SK-N-SH (cell line): ENCODE data around the gene LMF1. TPM values are rescaled to one million over a fixed set of nuclear protein-coding genes. Genes with fewer than 3 reads are reported as not detected.

Experiments
- CTCF ChIA-PET: fragments of 300-600, 350-600 bp; formaldehyde crosslinking; extraction: SDS; loops from one replicate; lab custom pipeline; 2021; lab: Yijun Ruan, JAX
- POLR2A ChIA-PET: fragments of 350-600 bp; sonication (Branson Sonifier 250); formaldehyde crosslinking; extraction: SDS; loops from one replicate; lab custom pipeline; 2020; ENCODE audit warnings: antibody characterized with exemption, inconsistent platforms; lab: Yijun Ruan, JAX
- DNase-seq: peaks from one replicate; pipeline ENCODE4 v3.0.0; 2012
- H2AFZ ChIP-seq: fragments of 200-600 bp; sonication (generic); 2 replicates; pipeline ENCODE4 v1.8.1; 2016; ENCODE audit warnings: antibody characterized with exemption, mild to moderate bottlenecking, low read depth
- H3F3A ChIP-seq: fragments of 200-600 bp; sonication (generic); replicated peaks from 2 replicates; pipeline ENCODE3; 2016; ENCODE audit warnings: antibody characterized with exemption, mild to moderate bottlenecking; ENCODE audit not compliant: insufficient read depth
- H3K27ac ChIP-seq, 2 experiments: fragments of 200-500 bp in 1 of 2; fragments of 200-600 bp in 1 of 2; sonication (Bioruptor generic) in 1 of 2; sonication (generic), shearing (Covaris generic) in 1 of 2; 2 replicates each; pipeline versions ENCODE4 v1.5.1 to v1.6.1; 2014 to 2016; ENCODE audit warnings: low read depth in 2 of 2, inconsistent platforms in 1 of 2, low read length in 1 of 2, mild to moderate bottlenecking in 1 of 2, mixed read lengths in 1 of 2
- H3K27me3 ChIP-seq: fragments of 200-600 bp; sonication (generic), shearing (Covaris generic); 2 replicates; pipeline ENCODE4 v1.6.1; 2016; ENCODE audit warnings: mixed run types; ENCODE audit not compliant: insufficient read depth
- H3K36me3 ChIP-seq, 2 experiments: fragments of 200-500 bp in 1 of 2; fragments of 200-600 bp in 1 of 2; sonication (Bioruptor generic) in 1 of 2; sonication (generic) in 1 of 2; replicated peaks in 1 of 2; 2 replicates each; pipeline versions ENCODE3 to v1.5.1; 2014 to 2016; ENCODE audit warnings: low read length in 1 of 2, mild to moderate bottlenecking in 1 of 2; ENCODE audit not compliant: insufficient read depth in 2 of 2, control insufficient read depth in 1 of 2
- H3K4me1 ChIP-seq, 2 experiments: fragments of 200-500 bp in 1 of 2; fragments of 200-600 bp in 1 of 2; sonication (Bioruptor generic) in 1 of 2; sonication (generic), shearing (Covaris generic) in 1 of 2; 2 replicates each; pipeline versions ENCODE4 v1.5.1 to v1.6.1; 2014 to 2016; ENCODE audit warnings: low read depth in 1 of 2, low read length in 1 of 2, mixed run types in 1 of 2; ENCODE audit not compliant: insufficient read depth in 2 of 2, control insufficient read depth in 1 of 2
- H3K4me2 ChIP-seq: fragments of 200-600 bp; sonication (generic), shearing (Covaris generic); 2 replicates; pipeline ENCODE4 v1.6.1; 2017; ENCODE audit warnings: mixed run types
- H3K4me3 ChIP-seq, 2 experiments: fragments of 200-500 bp in 1 of 2; fragments of 200-600 bp in 1 of 2; sonication (Bioruptor generic) in 1 of 2; sonication (generic), shearing (Covaris generic) in 1 of 2; 2 replicates each; pipeline versions ENCODE4 v1.5.1 to v1.8.1; 2014 to 2016; ENCODE audit warnings: low read depth in 2 of 2, inconsistent platforms in 1 of 2, low read length in 1 of 2, mild to moderate bottlenecking in 1 of 2, mixed read lengths in 1 of 2, moderate library complexity in 1 of 2
- H3K79me2 ChIP-seq: fragments of 200-600 bp; sonication (generic); 2 replicates; pipeline ENCODE4 v1.8.1; 2017; ENCODE audit warnings: mild to moderate bottlenecking; ENCODE audit not compliant: insufficient read depth
- H3K9ac ChIP-seq: fragments of 200-600 bp; sonication (generic); 2 replicates; pipeline ENCODE4 v1.6.1; 2017; ENCODE audit warnings: mixed run types
- H3K9me2 ChIP-seq: fragments of 200-600 bp; sonication (generic); 2 replicates; pipeline ENCODE4 v1.6.1; 2017; ENCODE audit warnings: mixed run types
- H3K9me3 ChIP-seq: fragments of 200-600 bp; sonication (generic); 2 replicates; pipeline ENCODE4 v1.6.1; 2017; ENCODE audit warnings: mixed run types, mild to moderate bottlenecking, moderate library complexity
- H4K20me1 ChIP-seq: fragments of 200-600 bp; sonication (generic); 2 replicates; pipeline ENCODE4 v1.6.1; 2017; ENCODE audit warnings: mild to moderate bottlenecking, mixed run types; ENCODE audit not compliant: insufficient read depth
- FOSL2 ChIP-seq: IDR thresholded peaks from 2 replicates; pipeline ENCODE4 v1.4.0; 2012; ENCODE audit warnings: low read depth, mild to moderate bottlenecking, moderate library complexity, borderline replicate concordance
- FOXJ3 ChIP-seq: sonication (generic); formaldehyde crosslinking; IDR thresholded peaks from 2 replicates; pipeline ENCODE4 v1.5.1; 2020; ENCODE audit warnings: mild to moderate bottlenecking, missing genetic modification reagents
- FOXM1 ChIP-seq: IDR thresholded peaks from 2 replicates; pipeline ENCODE4 v1.4.0; 2012; ENCODE audit warnings: low read depth, mild to moderate bottlenecking
- GABPA ChIP-seq: IDR thresholded peaks from 2 replicates; pipeline ENCODE4 v1.4.0; 2012; ENCODE audit warnings: low read depth, mild to moderate bottlenecking
- MXI1 ChIP-seq: IDR thresholded peaks from 2 replicates; pipeline ENCODE4 v1.6.1; 2012; ENCODE audit warnings: mild to moderate bottlenecking, low read depth, low read length, improper control_type of control experiment
- NFIC ChIP-seq: IDR thresholded peaks from 2 replicates; pipeline ENCODE4 v1.4.0; 2012; ENCODE audit warnings: borderline replicate concordance
- NRF1 ChIP-seq: IDR thresholded peaks from 2 replicates; pipeline ENCODE4 v1.6.1; 2012; ENCODE audit warnings: low read depth, mild to moderate bottlenecking, low read length
- POLR2AphosphoS5 ChIP-seq: IDR thresholded peaks from 2 replicates; pipeline ENCODE4 v1.6.1; 2012; ENCODE audit warnings: low read depth, low read length
- RAD21 ChIP-seq: IDR thresholded peaks from 2 replicates; pipeline ENCODE4 v1.6.1; 2012; ENCODE audit warnings: mild to moderate bottlenecking, low read length
- RCOR1 ChIP-seq: fragments of 150-350 bp; IDR thresholded peaks from 2 replicates; pipeline ENCODE4 v1.6.1; 2017; ENCODE audit warnings: antibody characterized with exemption, low read length
- REST ChIP-seq: IDR thresholded peaks from 2 replicates; pipeline ENCODE4 v1.6.1; 2012; ENCODE audit warnings: mild to moderate bottlenecking, low read depth, low read length, moderate library complexity
- RXRA ChIP-seq: IDR thresholded peaks from 2 replicates; pipeline ENCODE4 v1.4.0; 2012; ENCODE audit warnings: low read depth, mild to moderate bottlenecking, borderline replicate concordance
- TAF1 ChIP-seq: IDR thresholded peaks from 2 replicates; pipeline ENCODE4 v1.6.1; 2012; ENCODE audit warnings: low read depth, mild to moderate bottlenecking, low read length, moderate library complexity, borderline replicate concordance
- YY1 ChIP-seq: IDR thresholded peaks from 2 replicates; pipeline ENCODE4 v1.4.0; 2012; ENCODE audit warnings: low read depth, mild to moderate bottlenecking
- WGBS: methylation state at CpG from one replicate; pipeline ENCODE4 v1.1.6; 2017; ENCODE audit warnings: low lambda C conversion rate; 5-methylcytosine and 5-hydroxymethylcytosine counted together
- polyA plus RNA-seq, 3 experiments: library from polyadenylated mRNA; depleted of rRNA; stranded (reverse); fragments of >200 nt; gene quantifications; 2 replicates each; pipeline ENCODE4 v1.2.3, GENCODE V29; 2012
- TF ChIP-seq, protein P1 (sequence below): IDR thresholded peaks from 2 replicates; pipeline ENCODE4; 2012
- TF ChIP-seq, protein P2 (sequence below): fragments of 150-350 bp; IDR thresholded peaks from 2 replicates; pipeline ENCODE4 v1.6.1; 2016; ENCODE audit warnings: mild to moderate bottlenecking, low read depth, low read length
- TF ChIP-seq, protein P3 (sequence below): IDR thresholded peaks from 2 replicates; pipeline ENCODE4 v1.4.0; 2012; ENCODE audit warnings: low read depth, borderline replicate concordance
- TF ChIP-seq, protein P4 (sequence below): IDR thresholded peaks from 2 replicates; pipeline ENCODE4 v1.4.0; 2012; ENCODE audit warnings: low read depth, borderline replicate concordance

Gene LMF1
- polyA plus RNA-seq, 1 of the 3 experiments (the other 2 are of a cell fraction), result 5.7 TPM

DNA sequence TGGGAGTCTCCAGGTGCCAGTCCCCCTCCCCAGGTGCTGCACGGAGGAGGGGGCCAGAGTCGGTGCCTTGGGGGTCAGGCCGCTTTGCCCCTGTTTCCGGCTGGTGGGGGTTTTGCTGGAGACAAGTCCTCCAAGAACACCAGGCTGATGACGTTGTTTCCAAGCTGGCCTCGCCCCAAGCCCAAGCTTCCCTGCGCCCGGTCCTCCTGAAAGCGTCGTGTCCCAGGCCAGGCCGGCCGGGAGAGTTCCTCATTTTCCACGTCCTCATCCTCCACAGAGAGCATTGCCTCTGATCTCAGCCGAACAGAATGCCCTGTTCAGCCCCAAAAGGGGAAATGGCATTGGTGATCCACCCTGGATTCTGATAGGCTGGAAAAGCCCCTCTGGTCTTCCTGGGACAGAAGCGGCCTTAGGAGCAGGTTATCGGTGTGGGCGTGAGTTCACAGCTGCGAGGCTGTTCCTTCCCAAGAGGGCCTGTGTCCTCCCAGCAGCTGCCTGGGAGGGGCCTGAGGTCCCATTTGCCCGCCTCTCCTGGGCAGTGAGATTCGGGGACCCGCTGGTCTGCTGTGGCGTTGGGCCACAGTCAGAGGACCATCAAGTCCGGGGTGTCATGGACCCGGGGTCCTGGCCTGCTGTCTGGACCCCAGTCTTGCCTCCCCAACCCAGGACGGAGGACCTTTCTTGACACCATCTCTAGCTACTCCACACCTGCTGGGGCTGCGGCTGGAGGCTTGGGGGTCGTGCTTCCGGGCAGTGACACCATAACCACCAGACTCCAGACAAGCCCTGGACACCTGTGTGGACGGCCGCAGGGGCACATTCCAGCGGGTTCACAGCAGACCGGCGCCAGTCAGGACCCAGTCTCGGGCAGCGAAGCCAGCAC, 17.9 kb upstream of the LMF1 start (continued):
- TF ChIP-seq, protein P1, sequence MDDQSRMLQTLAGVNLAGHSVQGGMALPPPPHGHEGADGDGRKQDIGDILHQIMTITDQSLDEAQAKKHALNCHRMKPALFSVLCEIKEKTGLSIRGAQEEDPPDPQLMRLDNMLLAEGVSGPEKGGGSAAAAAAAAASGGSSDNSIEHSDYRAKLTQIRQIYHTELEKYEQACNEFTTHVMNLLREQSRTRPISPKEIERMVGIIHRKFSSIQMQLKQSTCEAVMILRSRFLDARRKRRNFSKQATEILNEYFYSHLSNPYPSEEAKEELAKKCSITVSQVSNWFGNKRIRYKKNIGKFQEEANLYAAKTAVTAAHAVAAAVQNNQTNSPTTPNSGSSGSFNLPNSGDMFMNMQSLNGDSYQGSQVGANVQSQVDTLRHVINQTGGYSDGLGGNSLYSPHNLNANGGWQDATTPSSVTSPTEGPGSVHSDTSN, result no peak
- TF ChIP-seq YY1, result no peak
- no peak for TF ChIP-seq RCOR1
- no peak for TF ChIP-seq TAF1
- TF ChIP-seq GABPA, result no peak
- TF ChIP-seq NRF1, result no peak
- no peak for TF ChIP-seq FOXM1
- TF ChIP-seq, protein P2, sequence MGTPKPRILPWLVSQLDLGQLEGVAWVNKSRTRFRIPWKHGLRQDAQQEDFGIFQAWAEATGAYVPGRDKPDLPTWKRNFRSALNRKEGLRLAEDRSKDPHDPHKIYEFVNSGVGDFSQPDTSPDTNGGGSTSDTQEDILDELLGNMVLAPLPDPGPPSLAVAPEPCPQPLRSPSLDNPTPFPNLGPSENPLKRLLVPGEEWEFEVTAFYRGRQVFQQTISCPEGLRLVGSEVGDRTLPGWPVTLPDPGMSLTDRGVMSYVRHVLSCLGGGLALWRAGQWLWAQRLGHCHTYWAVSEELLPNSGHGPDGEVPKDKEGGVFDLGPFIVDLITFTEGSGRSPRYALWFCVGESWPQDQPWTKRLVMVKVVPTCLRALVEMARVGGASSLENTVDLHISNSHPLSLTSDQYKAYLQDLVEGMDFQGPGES, result no peak
- no peak for TF ChIP-seq POLR2AphosphoS5

DNA sequence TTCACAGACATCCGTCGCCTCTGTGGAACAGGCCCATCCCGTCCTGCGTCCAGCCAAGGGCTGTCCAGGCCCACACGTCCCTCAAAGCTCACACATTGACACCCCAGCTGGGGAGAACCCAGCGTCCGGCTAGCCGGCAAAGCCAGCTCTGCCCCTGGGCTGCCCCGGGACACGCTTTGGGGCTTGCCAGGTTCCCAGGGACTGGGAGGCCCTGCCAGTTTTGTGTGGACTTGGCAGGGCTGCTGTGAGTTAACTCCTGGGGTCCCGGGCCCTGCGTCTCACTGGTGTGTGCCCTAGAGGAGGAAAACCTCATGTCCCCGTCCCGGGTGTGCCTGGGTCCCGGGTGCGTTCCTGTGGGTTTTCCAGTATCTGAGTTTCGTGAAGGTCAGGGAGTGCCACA, 17.1 kb upstream of the LMF1 start:
- 38% methylated on average over 11 of the region's 17 CpGs for WGBS
- Histone ChIP-seq H3K4me1 (no peaks in the 10 kb centered on the region), H3K79me2 (no peaks in the 10 kb centered on the region), H3K27me3 (peaks cover 95% of the 10 kb centered on the region), H4K20me1 (peaks cover 9% of the 10 kb centered on the region; the same call in 1 of the 2 replicates)
- POLR2A ChIA-PET, result no interaction called here
- TF ChIP-seq FOSL2, result no peak
- TF ChIP-seq NFIC, result no peak
- no peak for TF ChIP-seq TAF1
- TF ChIP-seq, protein P2, result no peak
- TF ChIP-seq, protein P3, sequence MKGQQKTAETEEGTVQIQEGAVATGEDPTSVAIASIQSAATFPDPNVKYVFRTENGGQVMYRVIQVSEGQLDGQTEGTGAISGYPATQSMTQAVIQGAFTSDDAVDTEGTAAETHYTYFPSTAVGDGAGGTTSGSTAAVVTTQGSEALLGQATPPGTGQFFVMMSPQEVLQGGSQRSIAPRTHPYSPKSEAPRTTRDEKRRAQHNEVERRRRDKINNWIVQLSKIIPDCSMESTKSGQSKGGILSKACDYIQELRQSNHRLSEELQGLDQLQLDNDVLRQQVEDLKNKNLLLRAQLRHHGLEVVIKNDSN, result no peak
- TF ChIP-seq FOXJ3 (CRISPR knock-in tag), result no peak
- no peak for TF ChIP-seq RAD21
- no peak for TF ChIP-seq RCOR1
- TF ChIP-seq GABPA, result no peak
- TF ChIP-seq REST, result no peak
- no peak for TF ChIP-seq MXI1
- no peak for TF ChIP-seq RXRA
- TF ChIP-seq, protein P4, sequence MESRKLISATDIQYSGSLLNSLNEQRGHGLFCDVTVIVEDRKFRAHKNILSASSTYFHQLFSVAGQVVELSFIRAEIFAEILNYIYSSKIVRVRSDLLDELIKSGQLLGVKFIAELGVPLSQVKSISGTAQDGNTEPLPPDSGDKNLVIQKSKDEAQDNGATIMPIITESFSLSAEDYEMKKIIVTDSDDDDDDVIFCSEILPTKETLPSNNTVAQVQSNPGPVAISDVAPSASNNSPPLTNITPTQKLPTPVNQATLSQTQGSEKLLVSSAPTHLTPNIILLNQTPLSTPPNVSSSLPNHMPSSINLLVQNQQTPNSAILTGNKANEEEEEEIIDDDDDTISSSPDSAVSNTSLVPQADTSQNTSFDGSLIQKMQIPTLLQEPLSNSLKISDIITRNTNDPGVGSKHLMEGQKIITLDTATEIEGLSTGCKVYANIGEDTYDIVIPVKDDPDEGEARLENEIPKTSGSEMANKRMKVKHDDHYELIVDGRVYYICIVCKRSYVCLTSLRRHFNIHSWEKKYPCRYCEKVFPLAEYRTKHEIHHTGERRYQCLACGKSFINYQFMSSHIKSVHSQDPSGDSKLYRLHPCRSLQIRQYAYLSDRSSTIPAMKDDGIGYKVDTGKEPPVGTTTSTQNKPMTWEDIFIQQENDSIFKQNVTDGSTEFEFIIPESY, result no peak
- TF ChIP-seq, all 33 proteins: peak for 0
- no peaks in the 10 kb centered on the region for H3K9me2 ChIP-seq
- H3K4me2 ChIP-seq, result no peak overlapping the region
- no peak overlapping the region for H3K9ac ChIP-seq
- no peak overlapping the region for H3K4me3 ChIP-seq
- H3K9me3 ChIP-seq, result no peaks in the 10 kb centered on the region
- DNase-seq, result peak; percentile 32
- H3F3A ChIP-seq, result peaks cover 3% of the 10 kb centered on the region
- H2AFZ ChIP-seq, result no peak overlapping the region
- CTCF ChIA-PET, result interaction anchor here (2.1 kb wide), 1 partner anchor 69 kb away, joined by 6 read pairs; no protein-coding TSS in a partner anchor
- H3K27ac ChIP-seq, result no peak overlapping the region
- no peaks in the 10 kb centered on the region for H3K36me3 ChIP-seq
